ENCODE data around the gene GET4.
A peak's percentile ranks its signal among the peaks of the same experiment; 100 is the strongest.
"Not testable (repeated sequence)": the region's sequence is repeated elsewhere in the genome, so short reads cannot be mapped to it uniquely, and the experiment has no call there.

The GET4 gene

DNA sequence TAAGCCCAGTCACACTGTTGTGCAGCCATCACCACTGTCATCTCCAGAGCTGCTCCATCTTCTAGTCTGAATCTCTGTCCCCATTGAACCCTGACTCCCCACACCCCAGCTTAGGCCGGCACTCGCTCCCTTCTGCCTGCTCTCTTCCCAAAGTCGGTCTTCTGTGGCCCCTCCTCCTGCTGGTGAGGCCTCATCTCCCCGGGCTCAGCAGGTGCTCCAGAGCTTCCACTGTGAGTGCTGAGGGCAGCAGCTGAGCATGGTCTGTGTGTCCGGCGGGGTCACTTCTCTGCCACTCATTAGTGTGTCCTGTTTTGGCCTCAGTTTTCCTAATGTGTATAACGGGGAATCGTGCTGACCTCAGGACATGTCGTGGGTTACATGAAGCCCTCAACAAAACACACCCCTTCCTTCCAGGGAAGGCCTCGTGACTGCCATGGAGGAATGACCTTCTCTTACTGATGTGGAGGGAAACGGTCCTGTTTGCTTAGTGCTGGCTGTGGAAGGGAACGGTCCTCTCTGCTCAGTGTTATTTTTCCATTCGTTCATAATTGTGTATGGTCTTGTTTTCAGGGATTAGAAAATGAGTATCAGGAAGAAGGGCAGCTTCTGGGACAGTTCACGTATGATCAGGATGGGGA is 4.3 kb upstream of the GET4 start:
- DNase-seq (ENCODE audit: low read depth), result no peak

DNA sequence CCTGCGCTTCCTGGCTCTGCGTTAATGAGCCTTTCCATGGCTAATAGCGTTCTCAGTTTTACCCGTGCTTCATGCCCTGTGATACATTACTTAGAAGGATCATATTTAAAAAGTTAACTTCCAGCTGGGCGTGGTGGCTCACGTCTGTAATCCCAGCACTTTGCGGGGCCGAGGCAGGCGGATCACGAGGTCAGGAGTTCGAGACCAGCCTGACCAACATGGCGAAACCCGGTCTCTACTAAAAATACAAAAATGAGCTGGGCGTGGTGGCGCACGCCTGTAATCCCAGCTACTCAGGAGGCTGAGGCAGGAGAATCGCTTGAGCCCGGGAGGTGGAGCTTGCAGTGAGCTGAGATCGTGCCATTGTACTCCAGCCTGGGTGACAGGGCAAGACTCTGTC is 3.7 kb upstream of the GET4 start:
- not testable (repeated sequence) for DNase-seq (ENCODE audit: low read depth)

DNA sequence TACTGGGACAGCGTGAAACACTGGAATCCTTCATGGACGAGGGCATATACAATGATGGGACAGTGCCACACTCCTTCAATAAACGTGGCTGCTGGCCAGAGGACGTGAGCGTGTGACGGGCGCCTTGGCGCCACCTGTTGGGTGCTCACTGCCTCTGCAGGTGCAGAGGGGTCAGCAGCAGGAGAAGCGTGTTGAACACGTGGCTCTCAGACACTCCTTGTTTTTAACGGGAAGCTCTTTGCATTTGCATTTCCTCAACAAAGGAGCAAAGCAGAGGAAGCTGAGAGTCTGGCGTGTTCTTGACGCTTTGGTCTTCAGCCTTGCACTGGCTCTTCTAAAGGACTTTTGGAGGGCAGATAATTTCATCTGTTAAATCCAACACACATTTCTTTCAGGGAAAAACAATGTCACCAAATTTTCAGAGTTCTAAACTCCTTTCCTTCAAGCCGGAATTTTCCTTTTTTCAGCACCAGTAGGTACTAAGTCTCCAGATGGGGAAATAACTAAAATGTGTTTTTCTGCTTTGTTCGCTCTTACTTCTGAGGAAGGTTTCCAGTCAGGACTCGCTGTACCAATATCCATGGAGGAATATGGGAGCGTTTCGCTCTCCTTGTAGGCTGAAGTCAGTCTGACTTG is 2.9 kb upstream of the GET4 start:
- DNase-seq (ENCODE audit: low read depth), result peak; percentile 55

DNA sequence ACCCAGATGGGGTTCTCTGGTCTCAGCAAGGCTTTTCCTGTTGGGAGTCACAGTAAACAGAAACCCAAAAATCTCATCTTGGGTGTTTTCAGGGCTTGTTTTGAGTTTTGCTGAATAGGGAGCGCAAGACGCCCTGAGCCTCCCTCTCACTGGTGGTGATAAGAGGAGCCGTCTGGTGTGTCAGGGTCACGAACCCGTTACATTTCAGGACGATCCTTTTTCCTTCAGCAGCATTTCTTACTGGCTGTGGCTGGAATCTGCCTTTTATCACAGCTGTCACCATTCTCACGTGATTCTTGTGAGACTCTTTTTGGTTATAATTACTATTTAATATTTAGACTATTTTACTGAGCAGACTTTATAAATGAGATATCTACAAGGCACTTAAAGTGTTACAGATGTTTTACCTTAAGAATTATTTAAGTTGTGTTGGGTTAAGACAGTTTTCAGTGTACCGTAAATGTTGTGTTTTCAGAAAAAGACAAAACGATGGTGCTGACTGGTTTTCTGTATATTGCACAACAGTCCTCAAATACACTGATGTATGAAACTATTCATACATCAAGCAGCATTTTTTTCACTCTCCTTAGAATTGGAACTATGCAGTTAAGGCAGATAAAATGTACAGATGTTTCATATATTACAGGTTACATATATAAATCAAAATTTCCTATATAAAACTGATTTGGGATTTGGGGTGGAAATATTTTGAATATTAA is 2.2 kb upstream of the GET4 start:
- no peak for DNase-seq (ENCODE audit: low read depth)

DNA sequence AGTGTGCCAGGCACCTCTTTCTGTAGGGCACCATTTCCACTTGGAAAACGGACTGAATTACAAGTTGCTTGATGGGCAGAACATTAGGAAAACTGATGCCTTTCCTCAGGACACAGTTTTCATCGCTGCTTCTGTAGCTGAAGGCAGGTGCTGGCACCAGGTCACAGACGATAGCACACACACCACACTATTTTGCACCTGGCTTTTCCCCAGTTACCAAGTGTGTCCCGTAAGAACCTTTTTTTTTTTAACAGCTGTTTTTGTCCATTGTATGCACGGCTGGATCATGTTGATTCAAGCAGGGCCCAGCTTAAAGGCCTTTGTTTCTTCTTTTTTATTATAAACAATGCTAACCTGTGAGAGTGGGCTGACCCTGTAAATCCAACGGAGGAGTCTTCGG is 1.3 kb upstream of the GET4 start:
- DNase-seq (ENCODE audit: low read depth), result no peak

DNA sequence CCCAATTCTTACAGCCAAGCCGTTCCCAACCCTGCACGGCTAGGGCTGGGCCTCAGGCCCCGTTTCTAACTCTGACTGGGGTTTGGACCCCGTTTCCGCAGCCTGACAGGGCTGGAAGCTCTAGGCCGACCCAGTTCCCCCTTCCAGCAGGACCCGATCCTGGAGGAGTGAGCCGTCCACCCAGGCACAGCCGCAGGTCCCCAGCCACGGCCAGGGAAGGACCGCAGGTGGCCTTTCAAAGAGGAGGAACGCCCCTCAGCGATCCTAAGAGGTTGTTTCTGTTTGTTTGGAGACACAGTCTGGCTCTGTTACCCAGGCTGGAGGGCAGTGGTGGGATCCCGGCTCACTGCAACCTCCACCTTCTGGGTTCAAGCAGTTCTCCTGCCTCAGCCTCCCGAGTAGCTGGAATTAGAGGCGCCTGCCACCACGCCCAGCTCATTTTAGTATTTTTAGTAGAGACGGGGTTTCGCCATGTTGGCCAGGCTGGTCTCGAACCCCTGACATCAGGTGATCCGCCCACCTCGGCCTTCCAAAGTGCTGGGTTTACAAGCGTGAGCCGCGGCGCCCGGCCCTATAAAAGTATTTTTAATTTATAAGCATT is 778 bp upstream of the GET4 start:
- no peak for DNase-seq (ENCODE audit: low read depth)

DNA sequence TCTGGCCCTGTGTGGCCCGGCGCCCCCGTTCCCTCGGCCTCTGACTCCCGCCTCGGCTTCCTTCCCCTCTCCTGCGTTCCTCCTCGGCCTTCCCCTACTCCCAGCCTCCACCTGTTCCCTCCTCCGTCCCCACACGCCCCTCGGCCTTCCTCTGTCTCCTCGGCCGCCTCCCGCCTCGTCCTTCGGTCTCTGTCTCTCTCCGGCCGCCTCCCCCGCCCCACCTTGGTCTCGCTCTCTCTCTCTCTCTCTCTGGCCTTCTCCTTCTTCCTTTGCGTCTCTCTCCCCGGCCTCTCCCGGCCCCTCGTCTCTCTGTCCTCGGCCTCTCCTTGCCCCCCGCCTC is 588 bp downstream of the GET4 start:
- no peak for DNase-seq (ENCODE audit: low read depth)

DNA sequence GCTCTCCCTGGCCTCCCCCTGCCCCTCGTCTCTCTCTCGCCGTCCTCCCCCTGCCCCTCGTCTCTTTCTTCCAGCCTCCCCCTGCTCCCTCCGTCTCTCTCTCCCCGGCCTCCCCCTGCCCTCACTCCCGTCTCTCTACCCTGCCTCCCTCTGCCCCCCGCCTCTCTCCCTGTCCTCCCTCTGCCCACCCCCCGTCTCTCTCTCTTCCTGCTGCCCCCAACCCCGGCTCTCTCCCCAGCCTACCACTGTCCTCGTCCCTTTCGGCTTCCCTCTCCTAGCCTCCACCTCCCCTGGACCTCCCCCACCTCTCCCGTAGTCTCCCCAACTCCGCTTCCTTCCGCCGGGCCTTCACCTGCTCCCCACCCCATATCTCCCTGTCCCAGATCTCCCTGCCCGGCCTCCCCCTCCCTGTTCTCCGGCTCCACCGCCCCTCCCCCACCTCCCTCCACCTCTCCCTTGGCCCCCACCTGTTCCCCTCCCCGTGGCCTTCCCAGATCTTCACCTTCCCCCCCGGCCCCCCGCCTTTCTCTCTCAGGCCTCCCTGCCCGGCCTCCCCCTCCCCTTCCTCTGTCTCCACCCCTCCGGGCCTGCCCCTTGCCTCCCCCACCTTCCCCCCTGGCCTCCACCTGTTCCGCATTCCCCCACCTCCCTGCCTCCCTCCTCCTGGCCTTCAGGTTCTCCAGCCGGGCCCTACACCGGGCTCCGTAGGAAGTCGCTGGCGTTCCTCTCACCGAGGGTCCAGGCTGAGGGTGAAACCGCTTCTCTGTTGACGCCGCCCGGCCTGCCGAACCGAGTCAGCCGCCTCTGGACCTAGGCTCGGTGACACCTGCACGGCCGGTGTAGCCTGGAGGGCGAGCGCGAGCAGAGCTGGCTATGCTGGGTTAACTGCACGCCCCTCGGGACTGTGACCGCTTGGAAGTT is 1.2 kb downstream of the GET4 start:
- DNase-seq (ENCODE audit: low read depth), result no peak

DNA sequence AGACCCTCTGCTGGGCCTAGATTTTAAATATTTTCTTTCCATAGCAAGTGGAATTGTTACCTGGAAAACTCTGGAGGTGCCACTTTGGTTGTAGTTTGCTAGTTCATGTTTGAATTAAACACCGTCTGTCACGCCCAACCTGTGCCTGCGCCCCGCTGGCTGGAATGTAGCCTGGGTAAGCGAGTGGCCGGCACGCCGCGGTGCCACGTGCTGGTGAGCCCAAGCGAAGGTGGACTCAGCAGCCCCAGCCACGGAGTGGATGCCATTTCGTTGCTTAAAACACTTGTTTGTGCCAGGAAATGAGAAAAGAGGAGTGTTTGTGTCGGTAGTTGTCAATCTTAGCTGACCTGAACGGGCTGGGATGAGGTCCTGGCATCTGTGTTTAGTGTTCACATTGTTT is 2.7 kb downstream of the GET4 start:
- no peak for DNase-seq (ENCODE audit: low read depth)

DNA sequence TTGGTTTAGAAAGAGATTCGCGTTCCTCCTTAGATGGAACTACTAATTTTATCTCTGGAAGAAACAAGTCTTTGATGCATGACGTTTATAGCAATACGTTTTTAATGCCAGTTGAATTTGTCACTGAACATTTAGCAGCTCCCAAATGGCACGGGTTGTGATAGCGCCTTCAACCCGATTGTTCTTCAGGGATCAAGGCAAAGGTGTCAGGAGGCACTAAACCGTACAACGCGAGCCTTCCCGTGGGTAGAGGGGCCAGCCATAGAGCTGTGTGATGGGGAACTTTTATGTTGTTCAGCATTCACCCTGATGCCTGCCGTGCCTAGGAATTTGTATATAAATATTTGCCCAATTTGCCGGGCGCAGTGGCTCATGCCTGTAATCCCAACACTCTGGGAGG is 3.4 kb downstream of the GET4 start:
- DNase-seq (ENCODE audit: low read depth), result no peak

DNA sequence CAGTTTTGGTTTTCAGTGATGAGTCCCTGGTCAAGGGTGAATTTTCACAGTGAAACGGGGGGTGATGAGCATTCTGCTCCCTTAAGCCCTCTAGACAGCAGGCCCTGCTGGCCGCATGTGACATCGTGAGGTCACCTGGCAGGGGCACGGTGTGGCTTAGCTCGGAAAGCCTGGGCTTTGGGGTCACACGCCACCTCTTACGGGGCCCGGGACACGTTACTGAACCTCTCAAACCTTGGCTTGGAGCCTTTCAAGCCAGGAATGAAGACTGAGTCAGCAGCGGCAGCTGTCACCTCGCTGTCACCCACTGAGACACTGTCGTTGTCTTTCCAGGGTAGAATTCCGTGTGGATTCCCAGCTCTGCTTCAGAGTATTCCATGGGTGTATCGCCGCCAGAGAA is 4.1 kb downstream of the GET4 start:
- DNase-seq (ENCODE audit: low read depth), result no peak

DNA sequence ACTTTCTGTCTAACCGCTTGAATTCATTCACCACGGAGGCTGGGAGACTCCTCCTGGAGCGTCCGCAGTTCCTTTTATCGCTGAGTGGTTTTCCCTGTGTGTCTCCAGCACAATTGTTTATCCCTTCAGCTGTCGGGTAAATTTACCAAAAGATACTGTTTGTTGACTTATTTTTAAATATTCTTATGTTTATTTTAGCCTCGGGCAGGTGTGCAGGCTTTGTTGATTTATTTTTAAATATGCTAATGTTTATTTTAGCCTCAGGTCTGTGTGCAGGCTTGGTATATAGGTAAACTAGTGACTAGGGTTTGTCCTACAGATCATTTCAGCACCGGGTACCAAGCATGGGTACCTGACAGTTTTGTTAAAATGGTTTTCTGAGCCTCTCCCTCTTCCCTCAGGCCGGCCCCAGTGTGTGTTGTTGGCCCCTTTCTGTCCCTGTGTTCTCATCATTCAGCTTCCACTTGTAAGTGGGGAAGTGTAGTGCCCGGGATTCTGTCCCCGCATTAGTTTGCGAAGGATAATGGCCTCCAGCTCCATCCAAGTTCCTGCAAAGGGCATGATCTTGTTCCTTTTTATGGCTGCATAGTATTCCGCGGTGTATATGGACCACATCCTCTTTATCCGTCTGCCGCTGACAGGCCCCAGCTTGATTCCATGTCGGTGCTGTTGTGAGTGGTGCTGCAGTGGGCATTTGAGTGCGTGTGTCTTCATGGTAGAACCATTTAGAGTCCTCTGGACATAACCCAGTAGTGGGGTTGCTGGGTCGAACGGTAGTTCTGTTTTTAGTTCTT is 5.3 kb downstream of the GET4 start:
- no peak for DNase-seq (ENCODE audit: low read depth)

DNA sequence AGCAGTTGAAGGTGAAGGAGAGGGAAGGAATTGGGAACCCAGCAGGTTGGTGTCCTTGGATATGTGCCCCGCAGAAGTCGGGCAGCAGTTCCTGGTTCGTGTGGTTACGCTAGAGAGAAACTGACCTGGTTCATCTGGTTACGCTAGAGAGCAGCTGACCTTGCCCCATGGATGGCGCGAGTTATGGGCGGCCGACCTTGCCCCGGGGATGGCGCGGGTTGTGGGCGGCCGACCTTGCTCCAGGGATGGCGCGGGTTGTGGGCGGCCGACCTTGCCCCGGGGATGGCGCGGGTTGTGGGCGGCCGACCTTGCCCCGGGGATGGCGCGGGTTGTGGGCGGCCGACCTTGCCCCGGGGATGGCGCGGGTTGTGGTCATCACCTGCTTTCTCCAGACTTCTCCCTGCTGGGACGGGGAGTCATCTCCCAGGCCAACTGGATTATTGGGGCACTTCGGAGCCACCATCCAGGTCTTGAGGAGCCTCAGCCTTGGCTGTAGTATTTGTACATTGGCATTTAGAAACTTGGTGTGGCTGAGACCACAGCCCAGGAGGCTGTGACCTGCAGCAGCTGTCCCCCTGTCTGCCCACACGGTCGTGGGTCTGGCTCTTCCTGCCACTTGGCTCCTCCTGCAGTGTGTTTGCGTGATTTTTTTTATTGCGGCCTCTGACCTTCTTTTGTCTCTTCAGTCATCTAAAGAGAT is 6.1 kb downstream of the GET4 start:
- no peak for DNase-seq (ENCODE audit: low read depth)

DNA sequence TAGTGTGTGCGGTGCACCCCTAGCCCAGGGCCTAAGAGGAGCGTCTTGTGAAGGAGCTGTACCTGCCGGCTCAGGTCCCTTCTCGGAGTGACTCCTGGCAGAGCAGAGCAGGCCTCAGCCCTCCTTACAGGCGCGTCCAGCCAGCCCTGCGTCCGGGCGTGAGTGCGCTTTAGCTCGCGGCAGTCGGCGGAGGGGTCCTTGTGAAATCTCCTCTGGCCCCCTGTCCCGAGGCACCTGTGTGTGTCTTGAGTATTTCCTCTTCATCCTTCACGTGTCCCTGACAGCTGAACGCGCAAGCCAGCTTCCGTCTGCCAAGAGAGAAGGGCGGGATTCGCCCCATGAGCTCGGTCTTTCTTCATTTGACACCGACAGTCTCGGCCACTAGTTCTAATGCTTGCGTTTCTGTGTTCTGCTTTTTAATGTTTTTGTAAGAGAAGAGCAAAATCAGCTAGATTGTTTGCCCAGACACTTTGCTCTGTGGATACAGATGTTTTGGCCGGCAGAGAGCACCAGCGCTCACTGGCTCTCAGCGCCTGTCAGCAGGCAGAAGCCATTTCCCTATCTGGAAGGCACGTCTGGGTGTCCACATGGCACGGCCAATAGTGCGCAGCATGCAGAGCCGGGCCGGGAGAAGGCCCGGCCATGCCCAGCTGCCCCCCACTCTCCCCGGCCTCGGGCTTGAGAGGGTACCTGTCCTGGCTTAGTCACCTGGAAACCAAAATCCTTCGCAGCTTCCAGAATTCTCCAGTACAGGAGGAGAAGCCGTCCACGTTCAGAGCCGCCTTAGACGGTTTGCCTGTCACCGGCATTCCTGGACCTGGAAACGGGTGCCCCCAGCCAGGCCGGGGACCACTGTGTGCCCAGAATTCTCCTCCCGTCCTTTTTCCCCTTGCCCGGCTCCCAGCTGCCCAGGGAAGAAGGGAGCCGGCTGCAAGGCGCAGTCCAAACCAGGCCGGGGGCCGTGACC is 7.0 kb downstream of the GET4 start:
- DNase-seq (ENCODE audit: low read depth), result no peak

DNA sequence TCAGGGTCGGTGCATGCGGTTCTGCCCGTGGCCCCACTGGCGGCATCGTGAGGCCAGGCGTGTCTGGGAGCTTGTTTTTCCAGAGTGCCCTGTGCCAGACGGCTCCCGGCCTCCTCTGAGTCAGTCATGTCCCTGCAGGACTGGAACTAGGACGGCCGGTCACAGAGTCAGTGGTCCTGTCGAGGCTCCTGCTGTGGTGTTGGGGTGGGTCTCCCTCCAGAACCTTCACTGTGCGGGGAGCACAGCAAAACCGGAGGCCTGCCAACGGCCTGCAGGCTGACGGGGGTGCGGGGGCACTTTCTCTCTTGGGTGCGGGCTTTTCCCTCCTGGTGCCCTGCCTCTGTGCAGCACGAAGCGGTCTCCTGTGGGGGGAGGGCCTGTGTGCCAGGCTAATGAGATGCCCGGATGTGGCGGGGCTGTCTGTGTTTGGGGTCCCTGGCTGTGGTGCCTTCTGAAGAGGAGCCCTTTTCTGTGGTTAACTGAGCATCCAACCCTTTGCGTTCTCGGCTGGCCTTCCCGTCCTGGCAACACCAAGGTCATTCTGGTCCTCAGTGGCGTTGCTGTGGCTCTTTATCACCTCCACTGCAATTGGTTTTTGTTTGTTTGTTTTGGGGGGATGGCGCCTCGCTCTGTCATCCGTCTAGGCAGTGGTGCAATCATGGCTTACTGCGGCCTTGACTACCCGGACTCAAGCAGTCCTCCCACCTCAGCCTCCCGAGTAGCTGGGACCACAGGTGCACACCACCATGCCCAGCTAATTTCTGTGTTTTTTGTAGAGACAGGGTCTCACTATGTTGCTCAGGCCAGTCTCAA is 8.0 kb downstream of the GET4 start:
- DNase-seq (ENCODE audit: low read depth), result no peak

DNA sequence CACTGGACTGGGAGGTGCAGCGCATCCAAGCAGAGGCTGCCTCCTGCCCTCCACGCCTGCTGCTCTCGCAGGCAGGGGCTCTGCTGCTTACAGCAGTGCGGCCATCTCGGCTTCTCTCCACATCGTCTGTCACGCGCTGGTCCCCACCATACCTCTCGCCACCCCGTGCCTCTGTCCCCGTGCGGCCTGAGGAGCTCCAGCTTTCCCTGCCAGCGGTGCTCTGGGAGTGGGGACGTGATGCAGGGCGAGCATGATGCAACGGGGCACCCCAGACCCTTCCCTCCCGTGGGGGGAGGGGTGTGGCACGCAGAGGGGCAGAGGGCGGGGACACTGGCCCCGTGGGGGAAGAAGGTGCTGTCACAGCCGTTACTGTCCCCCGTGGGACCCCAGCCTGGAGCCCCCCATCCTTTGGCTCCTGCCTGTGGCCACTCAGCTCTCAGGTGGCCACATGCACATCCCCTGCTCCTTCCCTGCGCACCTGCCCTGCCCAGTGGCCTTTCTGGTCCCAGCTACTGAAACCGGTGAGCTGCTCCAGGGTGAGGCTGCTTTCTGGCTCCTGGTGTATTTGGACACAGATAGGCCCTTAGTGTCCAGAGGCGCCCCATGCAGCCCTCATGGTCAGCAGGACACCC is 9.0 kb downstream of the GET4 start:
- DNase-seq (ENCODE audit: low read depth), result no peak

DNA sequence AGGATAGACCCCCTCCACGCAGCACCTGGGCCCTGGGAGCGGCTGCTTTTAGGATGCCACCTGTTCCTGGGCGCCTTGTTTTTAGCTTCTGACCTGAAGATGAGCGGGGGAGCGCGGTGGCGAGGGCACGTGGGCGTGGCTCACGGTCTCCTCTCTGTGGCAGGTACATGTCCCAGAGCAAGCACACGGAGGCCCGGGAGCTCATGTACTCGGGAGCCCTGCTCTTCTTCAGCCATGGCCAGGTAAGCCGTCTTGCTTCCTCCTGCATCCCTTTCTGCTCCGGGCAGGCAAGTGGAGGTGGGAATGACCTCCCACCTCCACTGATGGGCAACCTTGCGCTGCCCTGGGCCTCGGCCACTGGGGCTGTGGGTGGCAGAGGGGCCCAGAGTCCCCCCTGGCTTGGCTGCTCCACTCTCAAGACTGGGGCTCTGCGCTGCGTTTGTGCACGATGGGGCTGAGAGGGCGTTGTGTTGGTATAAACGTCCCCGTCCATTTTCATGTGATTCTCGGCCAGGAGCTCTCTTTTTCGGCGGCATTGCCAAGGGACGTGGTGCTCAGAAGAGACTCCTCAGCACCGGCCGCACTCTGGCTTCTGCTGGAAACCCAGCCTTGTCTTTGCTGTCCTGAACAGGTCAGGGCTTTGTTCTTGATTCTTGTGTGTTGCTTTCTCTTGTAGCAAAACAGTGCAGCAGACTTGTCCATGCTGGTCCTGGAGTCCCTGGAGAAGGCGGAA is 9.7 kb downstream of the GET4 start:
- DNase-seq (ENCODE audit: low read depth), result no peak

Measured in activated T-helper 9 cell treated with anti-CD3 and anti-CD28 coated beads, Interleukin-2, amount 50 U/mL, for 16 hours (primary cell).